ENCODE measurements around the gene EDA.
"Not testable (repeated sequence)": the region's sequence is repeated elsewhere in the genome, so short reads cannot be mapped to it uniquely, and the experiment has no call there.

Gene EDA

DNA sequence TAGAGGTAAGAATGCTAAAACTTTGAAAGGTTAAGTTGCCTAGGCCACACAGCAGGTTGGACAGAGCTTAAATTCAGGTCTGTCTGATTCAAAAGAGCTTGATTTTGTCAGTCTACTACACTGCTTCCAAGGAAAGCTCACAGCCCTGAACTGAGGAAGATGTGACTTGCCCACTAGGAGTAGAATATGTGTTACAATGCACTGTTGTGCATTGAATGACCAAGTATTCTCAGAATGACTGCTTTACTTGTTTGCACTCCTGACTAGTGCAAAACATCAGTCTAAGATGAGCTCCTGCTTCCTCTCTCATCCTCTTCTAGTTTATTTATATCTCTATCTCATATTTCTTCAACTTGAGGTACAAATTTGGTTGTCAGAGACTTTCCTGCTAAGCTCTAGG, 377.6 kb downstream of the EDA start:
- Histone ChIP-seq H3K27ac (ENCODE audit: low read length) (no peak overlapping the region), H2AFZ (ENCODE audit: low read length) (no peak overlapping the region), H3F3A (ENCODE audit: insufficient read depth, low read length) (no peaks in the 10 kb centered on the region), H3K9me2 (replicated peaks; ENCODE audit: insufficient read depth, low read length) (no peaks in the 10 kb centered on the region), H3K79me2 (ENCODE audit: low read length) (no peaks in the 10 kb centered on the region), H3K4me1 (ENCODE audit: low read length) (no peaks in the 10 kb centered on the region), H3K27me3 (replicated peaks; ENCODE audit: insufficient read depth, low read length) (no peaks in the 10 kb centered on the region), H3K4me2 (ENCODE audit: low read depth, low read length) (no peak overlapping the region), H4K20me1 (ENCODE audit: insufficient read depth, low read length) (no peaks in the 10 kb centered on the region), H3K36me3 (replicated peaks; ENCODE audit: insufficient read depth, low read length) (no peaks in the 10 kb centered on the region), H3K9me3 (replicated peaks; ENCODE audit: insufficient read depth, low read length) (no peaks in the 10 kb centered on the region), H3K9ac (ENCODE audit: low read length) (no peak overlapping the region), H3K4me3 (ENCODE audit: low read length) (no peak overlapping the region)
- TF ChIP-seq, protein P1, sequence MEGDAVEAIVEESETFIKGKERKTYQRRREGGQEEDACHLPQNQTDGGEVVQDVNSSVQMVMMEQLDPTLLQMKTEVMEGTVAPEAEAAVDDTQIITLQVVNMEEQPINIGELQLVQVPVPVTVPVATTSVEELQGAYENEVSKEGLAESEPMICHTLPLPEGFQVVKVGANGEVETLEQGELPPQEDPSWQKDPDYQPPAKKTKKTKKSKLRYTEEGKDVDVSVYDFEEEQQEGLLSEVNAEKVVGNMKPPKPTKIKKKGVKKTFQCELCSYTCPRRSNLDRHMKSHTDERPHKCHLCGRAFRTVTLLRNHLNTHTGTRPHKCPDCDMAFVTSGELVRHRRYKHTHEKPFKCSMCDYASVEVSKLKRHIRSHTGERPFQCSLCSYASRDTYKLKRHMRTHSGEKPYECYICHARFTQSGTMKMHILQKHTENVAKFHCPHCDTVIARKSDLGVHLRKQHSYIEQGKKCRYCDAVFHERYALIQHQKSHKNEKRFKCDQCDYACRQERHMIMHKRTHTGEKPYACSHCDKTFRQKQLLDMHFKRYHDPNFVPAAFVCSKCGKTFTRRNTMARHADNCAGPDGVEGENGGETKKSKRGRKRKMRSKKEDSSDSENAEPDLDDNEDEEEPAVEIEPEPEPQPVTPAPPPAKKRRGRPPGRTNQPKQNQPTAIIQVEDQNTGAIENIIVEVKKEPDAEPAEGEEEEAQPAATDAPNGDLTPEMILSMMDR (IDR thresholded peaks at IDR 0.05; ENCODE audit: low read length) = no peak
- no peak for TF ChIP-seq EZH2 (optimal IDR thresholded peaks at IDR 0.05; ENCODE audit: low read depth, low read length)
- no peak for TF ChIP-seq EZH2phosphoT487 (IDR thresholded peaks at IDR 0.05; ENCODE audit: low read length)
- no peak for DNase-seq

DNA sequence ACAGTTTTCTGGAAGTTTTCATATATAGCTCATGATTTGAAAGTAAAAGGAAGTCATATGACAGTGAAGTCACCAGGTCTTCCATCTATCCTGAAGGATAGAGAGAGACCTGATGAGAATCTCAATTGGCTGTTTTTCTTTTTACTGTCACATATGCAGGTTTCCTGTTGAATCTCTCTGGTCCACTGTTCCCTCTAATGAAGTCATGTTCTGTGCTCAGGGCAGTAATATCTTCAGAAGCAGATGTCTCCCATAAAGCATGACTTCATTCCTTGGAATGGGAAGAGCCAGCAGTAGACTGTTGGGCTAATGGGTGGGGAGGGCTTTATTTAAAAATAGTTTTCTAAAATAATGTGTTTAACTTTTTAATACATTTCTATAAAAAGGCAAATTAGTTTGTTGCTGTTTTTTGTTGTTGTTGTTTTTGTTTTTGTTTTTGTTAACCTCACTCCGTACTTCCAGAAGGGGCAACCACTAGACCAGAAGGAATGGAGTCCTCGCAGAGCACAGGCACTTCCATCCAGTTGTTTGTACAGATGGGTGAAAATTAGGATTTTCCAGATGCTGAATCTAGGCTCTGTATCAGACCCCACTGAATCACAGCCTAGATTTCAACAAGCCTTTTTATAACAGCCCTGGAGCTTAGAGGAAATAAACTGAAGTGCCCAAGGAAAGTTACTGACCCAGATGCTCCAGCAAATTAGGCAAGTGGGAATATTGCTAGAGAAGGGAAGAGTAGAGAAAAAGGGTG, 379.6 kb downstream of the EDA start:
- H3K36me3 ChIP-seq (replicated peaks; ENCODE audit: insufficient read depth, low read length) = no peaks in the 10 kb centered on the region
- H3K9me2 ChIP-seq (replicated peaks; ENCODE audit: insufficient read depth, low read length) = no peaks in the 10 kb centered on the region
- no peak overlapping the region for H3K4me3 ChIP-seq (ENCODE audit: low read length)
- no peaks in the 10 kb centered on the region for H3K79me2 ChIP-seq (ENCODE audit: low read length)
- no peaks in the 10 kb centered on the region for H3K4me1 ChIP-seq (ENCODE audit: low read length)
- H3K27me3 ChIP-seq (replicated peaks; ENCODE audit: insufficient read depth, low read length) = no peaks in the 10 kb centered on the region
- no peaks in the 10 kb centered on the region for H3F3A ChIP-seq (ENCODE audit: insufficient read depth, low read length)
- DNase-seq = no peak
- H4K20me1 ChIP-seq (ENCODE audit: insufficient read depth, low read length) = no peaks in the 10 kb centered on the region
- no peak overlapping the region for H3K27ac ChIP-seq (ENCODE audit: low read length)
- H3K4me2 ChIP-seq (ENCODE audit: low read depth, low read length) = no peak overlapping the region
- H2AFZ ChIP-seq (ENCODE audit: low read length) = no peak overlapping the region
- TF ChIP-seq EZH2 (optimal IDR thresholded peaks at IDR 0.05; ENCODE audit: low read depth, low read length) = no peak
- no peak for TF ChIP-seq EZH2phosphoT487 (IDR thresholded peaks at IDR 0.05; ENCODE audit: low read length)
- TF ChIP-seq, protein P1 (IDR thresholded peaks at IDR 0.05; ENCODE audit: low read length) = no peak
- H3K9me3 ChIP-seq (replicated peaks; ENCODE audit: insufficient read depth, low read length) = no peaks in the 10 kb centered on the region
- no peak overlapping the region for H3K9ac ChIP-seq (ENCODE audit: low read length)

DNA sequence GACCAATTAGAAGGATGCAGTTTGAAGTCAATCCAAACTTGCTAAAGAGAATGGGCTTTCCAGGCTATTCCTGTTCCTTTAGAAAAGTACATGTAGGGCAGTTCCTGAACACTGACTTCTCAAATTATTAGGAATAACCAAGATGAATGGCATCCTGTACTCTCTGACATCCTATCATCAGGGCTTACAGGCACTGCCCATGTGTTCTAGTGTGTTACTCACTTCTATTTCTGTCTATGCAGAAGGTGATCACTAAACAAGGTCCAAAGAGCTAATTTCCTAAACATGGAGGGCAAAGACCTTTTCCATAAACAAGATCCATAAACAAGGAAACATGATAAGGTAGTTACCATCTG, 380.2 kb downstream of the EDA start:
- Histone ChIP-seq H4K20me1 (ENCODE audit: insufficient read depth, low read length) (no peaks in the 10 kb centered on the region), H3K4me1 (ENCODE audit: low read length) (no peaks in the 10 kb centered on the region), H3F3A (ENCODE audit: insufficient read depth, low read length) (no peaks in the 10 kb centered on the region), H3K4me2 (ENCODE audit: low read depth, low read length) (no peak overlapping the region), H3K9ac (ENCODE audit: low read length) (no peak overlapping the region), H2AFZ (ENCODE audit: low read length) (no peak overlapping the region), H3K27ac (ENCODE audit: low read length) (no peak overlapping the region), H3K79me2 (ENCODE audit: low read length) (no peaks in the 10 kb centered on the region), H3K27me3 (replicated peaks; ENCODE audit: insufficient read depth, low read length) (no peaks in the 10 kb centered on the region), H3K4me3 (ENCODE audit: low read length) (no peak overlapping the region), H3K9me3 (replicated peaks; ENCODE audit: insufficient read depth, low read length) (no peaks in the 10 kb centered on the region), H3K9me2 (replicated peaks; ENCODE audit: insufficient read depth, low read length) (no peaks in the 10 kb centered on the region), H3K36me3 (replicated peaks; ENCODE audit: insufficient read depth, low read length) (no peaks in the 10 kb centered on the region)
- TF ChIP-seq, protein P1 (IDR thresholded peaks at IDR 0.05; ENCODE audit: low read length) = no peak
- TF ChIP-seq EZH2phosphoT487 (IDR thresholded peaks at IDR 0.05; ENCODE audit: low read length) (no peak), EZH2 (optimal IDR thresholded peaks at IDR 0.05; ENCODE audit: low read depth, low read length) (no peak)
- DNase-seq = no peak

DNA sequence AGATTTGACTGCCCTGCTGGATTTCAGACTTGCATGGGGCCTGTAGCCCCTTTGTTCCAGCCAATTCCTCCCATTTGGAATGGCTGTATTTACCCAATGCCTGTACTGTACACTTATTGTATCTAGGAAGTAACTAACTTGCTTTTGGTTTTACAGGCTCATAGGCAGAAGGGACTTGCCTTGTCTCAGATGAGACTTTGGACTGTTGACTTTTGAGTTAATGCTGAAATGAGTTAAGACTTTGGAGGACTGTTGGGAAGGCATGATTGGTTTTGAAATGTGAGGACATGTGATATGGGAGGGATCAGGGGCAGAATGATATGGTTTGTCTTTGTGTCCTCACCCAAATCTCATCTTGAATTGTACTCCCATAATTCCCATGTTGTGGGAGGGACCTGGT, 382.4 kb downstream of the EDA start:
- H3K4me2 ChIP-seq (ENCODE audit: low read depth, low read length); H3K36me3 ChIP-seq (replicated peaks; ENCODE audit: insufficient read depth, low read length); H3K9ac ChIP-seq (ENCODE audit: low read length); H3K4me1 ChIP-seq (ENCODE audit: low read length); H3K79me2 ChIP-seq (ENCODE audit: low read length); H2AFZ ChIP-seq (ENCODE audit: low read length); H3K27me3 ChIP-seq (replicated peaks; ENCODE audit: insufficient read depth, low read length); DNase-seq; H4K20me1 ChIP-seq (ENCODE audit: insufficient read depth, low read length); H3K27ac ChIP-seq (ENCODE audit: low read length); H3K4me3 ChIP-seq (ENCODE audit: low read length); H3F3A ChIP-seq (ENCODE audit: insufficient read depth, low read length); H3K9me3 ChIP-seq (replicated peaks; ENCODE audit: insufficient read depth, low read length); H3K9me2 ChIP-seq (replicated peaks; ENCODE audit: insufficient read depth, low read length): not testable (repeated sequence)
